HCT116 (cell line): ENCODE results near the gene RBFOX2. TPM values are rescaled to one million over a fixed set of nuclear protein-coding genes. Genes with fewer than 3 reads are reported as not detected.

Experiments
- ATAC-seq: fragments of 200-7000 bp; cut with Tn5 transposase; 2 replicates; pipeline ENCODE4 v1.9.1; 2020; ENCODE audit warnings: mild to moderate bottlenecking, moderate library complexity
- BruUV-seq: library from RNA; stranded (reverse); fragments of 400-500 nt; replicated peaks from 2 replicates; lab custom pipeline; 2021; lab: Mats Ljungman, UMichigan
- CTCF ChIA-PET: fragments of 300-600 bp; sonication (Branson Sonifier 250); formaldehyde crosslinking; loops from one replicate; lab custom pipeline; 2021; ENCODE audit warnings: antibody characterized with exemption; lab: Charles Lee
- POLR2A ChIA-PET: fragments of 300-600, 350-600 bp; sonication (Branson Sonifier 250); formaldehyde crosslinking; loops from one replicate; lab custom pipeline; 2021; ENCODE audit warnings: antibody characterized with exemption; lab: Charles Lee
- RAD21 ChIA-PET, 2 experiments: fragments of 300-600 bp; sonication (Branson Sonifier 250); formaldehyde crosslinking; loops; one replicate each; lab custom pipeline; 2023; ENCODE audit warnings: low total read pairs in 2 of 2; ENCODE audit not compliant: uncharacterized antibody in 2 of 2, unreplicated experiment in 2 of 2, low non-redundant PET in 1 of 2; lab: Charles Lee
- DNase-seq: peaks from one replicate; pipeline ENCODE4 v3.0.0-alpha.2; 2010; ENCODE audit warnings: low read depth, low spot score
- H2AFZ ChIP-seq: fragments of 200-600 bp; shearing (Covaris generic), sonication (generic); 2 replicates; pipeline ENCODE4 v1.6.1; 2017; ENCODE audit warnings: low read depth, mixed run types, mixed read lengths, antibody characterized with exemption, low read length; ENCODE audit not compliant: poor library complexity, severe bottlenecking
- H3K27ac ChIP-seq: 2 replicates; pipeline ENCODE4 v1.5.1; 2012; ENCODE audit warnings: low read depth, low read length
- H3K27me3 ChIP-seq: fragments of 200-600 bp; sonication (generic); 2 replicates; pipeline ENCODE4 v1.6.1; 2016; ENCODE audit warnings: mixed run types, low read length, mixed read lengths; ENCODE audit not compliant: insufficient read depth
- H3K36me3 ChIP-seq, 2 experiments: fragments of 200-500 bp in 1 of 2; fragments of 200-600 bp in 1 of 2; sonication (Bioruptor generic) in 1 of 2; sonication (generic) in 1 of 2; 2 replicates each; pipeline versions ENCODE4 v1.5.1 to v1.6.1; 2014 to 2016; ENCODE audit warnings: low read length in 2 of 2, inconsistent platforms in 1 of 2, mixed read lengths in 1 of 2, mixed run types in 1 of 2; ENCODE audit not compliant: insufficient read depth in 2 of 2, control insufficient read depth in 1 of 2
- H3K4me1 ChIP-seq, 2 experiments: fragments of 200-600 bp in 1 of 2; sonication (generic) in 1 of 2; 2 replicates each; pipeline versions ENCODE4 v1.5.1 to v1.6.1; 2012 to 2017; ENCODE audit warnings: low read length in 2 of 2, inconsistent platforms in 1 of 2, mild to moderate bottlenecking in 1 of 2, mixed read lengths in 1 of 2, mixed run types in 1 of 2, moderate library complexity in 1 of 2; ENCODE audit not compliant: insufficient read depth in 2 of 2, control insufficient read depth in 1 of 2
- H3K4me2 ChIP-seq: fragments of 200-600 bp; sonication (generic); 2 replicates; pipeline ENCODE4 v1.6.1; 2017; ENCODE audit warnings: mixed run types, low read length, mixed read lengths
- H3K4me3 ChIP-seq, 2 experiments: fragments of 200-600 bp in 1 of 2; sonication (generic) in 1 of 2; replicated peaks in 1 of 2; 2 replicates each; pipeline ENCODE4 v1.5.1; 2011 to 2016; ENCODE audit warnings: low read length in 2 of 2, control low read depth in 1 of 2, low read depth in 1 of 2, mild to moderate bottlenecking in 1 of 2, mixed read lengths in 1 of 2, mixed run types in 1 of 2
- H3K79me2 ChIP-seq: fragments of 200-600 bp; sonication (generic); 2 replicates; pipeline ENCODE4 v1.6.1; 2017; ENCODE audit warnings: mild to moderate bottlenecking, mixed run types, low read length, moderate library complexity, mixed read lengths; ENCODE audit not compliant: insufficient read depth
- H3K9ac ChIP-seq: fragments of 200-600 bp; sonication (generic); 2 replicates; pipeline ENCODE4 v1.6.1; 2016; ENCODE audit warnings: low read length, mixed read lengths
- H3K9me2 ChIP-seq: fragments of 200-600 bp; sonication (generic), shearing (Covaris generic); 2 replicates; pipeline ENCODE4 v1.6.1; 2017; ENCODE audit warnings: mixed run types, mild to moderate bottlenecking, moderate library complexity; ENCODE audit not compliant: insufficient read depth
- H3K9me3 ChIP-seq, 2 experiments: fragments of 200-500 bp in 1 of 2; fragments of 200-600 bp in 1 of 2; sonication (Bioruptor generic) in 1 of 2; sonication (generic) in 1 of 2; 2 replicates each; pipeline ENCODE4 v1.6.1; 2014 to 2017; ENCODE audit warnings: low read length in 2 of 2, mixed read lengths in 2 of 2, inconsistent platforms in 1 of 2, low read depth in 1 of 2, mild to moderate bottlenecking in 1 of 2, mixed run types in 1 of 2, moderate library complexity in 1 of 2; ENCODE audit not compliant: control insufficient read depth in 1 of 2, insufficient read depth in 1 of 2
- H4K20me1 ChIP-seq: fragments of 200-600 bp; sonication (generic), shearing (Covaris generic); 2 replicates; pipeline ENCODE4 v1.6.1; 2017; ENCODE audit warnings: mixed run types, mild to moderate bottlenecking, moderate library complexity; ENCODE audit not compliant: insufficient read depth
- ATF3 ChIP-seq: IDR thresholded peaks from 2 replicates; pipeline ENCODE4 v1.6.1; 2012
- CBX3 ChIP-seq: IDR thresholded peaks from 2 replicates; pipeline ENCODE4 v1.6.1; 2012; ENCODE audit warnings: low read depth
- CEBPB ChIP-seq: IDR thresholded peaks from 2 replicates; pipeline ENCODE4 v1.6.1; 2012; ENCODE audit warnings: low read depth
- EGR1 ChIP-seq: IDR thresholded peaks from 2 replicates; pipeline ENCODE4 v1.6.1; 2012; ENCODE audit warnings: low read depth
- ELF1 ChIP-seq: IDR thresholded peaks from 2 replicates; pipeline ENCODE4 v1.6.1; 2012; ENCODE audit warnings: low read depth, borderline replicate concordance
- EZH2 ChIP-seq: fragments of 200-600 bp; sonication (generic); IDR thresholded peaks from 2 replicates; pipeline ENCODE4 v1.6.1; 2017; ENCODE audit warnings: antibody characterized with exemption, mixed run types
- FOSL1 ChIP-seq: IDR thresholded peaks from 2 replicates; pipeline ENCODE4 v1.6.1; 2012; ENCODE audit warnings: low read depth
- MAX ChIP-seq: IDR thresholded peaks from 2 replicates; pipeline ENCODE4 v1.6.1; 2012
- POLR2A ChIP-seq: IDR thresholded peaks from 2 replicates; pipeline ENCODE4 v1.7.0; 2011; ENCODE audit warnings: borderline replicate concordance; ENCODE audit not compliant: insufficient read depth, insufficient read length; ENCODE audit errors: extremely low read depth
- POLR2AphosphoS5 ChIP-seq: IDR thresholded peaks from 2 replicates; pipeline ENCODE4 v1.6.1; 2011; ENCODE audit warnings: mild to moderate bottlenecking, low read depth, low read length, moderate library complexity
- RAD21 ChIP-seq: IDR thresholded peaks from 2 replicates; pipeline ENCODE4 v1.6.1; 2012; ENCODE audit warnings: low read depth, mild to moderate bottlenecking
- REST ChIP-seq: IDR thresholded peaks from 2 replicates; pipeline ENCODE4 v1.6.1; 2012; ENCODE audit warnings: low read depth
- SP1 ChIP-seq: IDR thresholded peaks from 2 replicates; pipeline ENCODE4 v1.6.1; 2012; ENCODE audit warnings: low read depth
- TCF7L2 ChIP-seq: IDR thresholded peaks from 2 replicates; pipeline ENCODE4 v1.7.0; 2011; ENCODE audit warnings: borderline replicate concordance, inconsistent platforms; ENCODE audit not compliant: insufficient read depth, insufficient read length; ENCODE audit errors: extremely low read depth
- YY1 ChIP-seq: IDR thresholded peaks from 2 replicates; pipeline ENCODE4 v1.6.1; 2011; ENCODE audit warnings: low read length, low read depth, moderate library complexity, mild to moderate bottlenecking; ENCODE audit not compliant: insufficient replicate concordance; ENCODE audit errors: extremely low read depth
- ZBTB33 ChIP-seq: IDR thresholded peaks from 2 replicates; pipeline ENCODE4 v1.6.1; 2011; ENCODE audit warnings: mild to moderate bottlenecking, low read length, moderate library complexity; ENCODE audit not compliant: insufficient replicate concordance; ENCODE audit errors: extremely low read depth
- ZFX ChIP-seq: fragments of 450-650 bp; IDR thresholded peaks from 2 replicates; pipeline ENCODE4 v1.6.1; 2017
- ZNF274 ChIP-seq: fragments of 200-500 bp; sonication (Bioruptor generic); IDR thresholded peaks from 2 replicates; pipeline ENCODE4 v1.6.1; 2014; ENCODE audit warnings: mild to moderate bottlenecking, low read depth, low read length, inconsistent platforms
- intact Hi-C: fragments of 100-400 bp; cut with micrococcal nuclease; formaldehyde crosslinking; loops from 2 replicates; pipeline ENCODE4 v1.10.0; 2022
- total RNA-seq: library from RNA; stranded (reverse); gene quantifications from one replicate; pipeline ENCODE4 v1.2.1, GENCODE V29; 2021; ENCODE audit not compliant: unreplicated experiment

RBFOX2 gene
- total RNA-seq, 1 experiment from 2014 or later, result 83.9 TPM

- Histone ChIP-seq H3K4me1 (peaks cover 0 to 11% of the 10 kb centered on the region in 2 experiments; a peak in 2 of 4 replicates), H3K4me3 (no peak overlapping the region), H3K9me2 (no peaks in the 10 kb centered on the region), H3K27me3 (no peaks in the 10 kb centered on the region), H3K27ac (no peak overlapping the region), H3K9ac (no peak overlapping the region), H3K9me3 (no peaks in the 10 kb centered on the region), H2AFZ (no peak overlapping the region), H4K20me1 (0 out of 2 replicates have a peak, but pooled peaks cover 3% of the 10 kb centered on the region), H3K36me3 (0 out of 4 replicates have a peak, but pooled peaks cover 0 to 3% of the 10 kb centered on the region in 2 experiments), H3K79me2 (no peaks in the 10 kb centered on the region), H3K4me2 (no peak overlapping the region)
- intact Hi-C loops, result no loop called here
- ChIA-PET CTCF (no interaction called here), POLR2A (no interaction called here), RAD21 (no interaction called here)
- no peak for TF ChIP-seq TCF7L2
- no peak for TF ChIP-seq POLR2AphosphoS5
- TF ChIP-seq YY1, result no peak
- no peak for TF ChIP-seq EGR1
- TF ChIP-seq SP1, result no peak
- TF ChIP-seq CBX3, result no peak
- no peak for TF ChIP-seq POLR2A
- no peak for TF ChIP-seq CEBPB
- TF ChIP-seq ELF1, result no peak
- TF ChIP-seq ZBTB33, result no peak
- no peak for TF ChIP-seq FOSL1
- no peak for TF ChIP-seq MAX
- no peak for TF ChIP-seq RAD21
- no peak for TF ChIP-seq EZH2
- TF ChIP-seq ZFX, result no peak
- TF ChIP-seq ZNF274, result no peak
- TF ChIP-seq ATF3, result no peak
- TF ChIP-seq REST, result no peak
- DNase-seq (no peak), ATAC-seq (no peak)
- BruUV-seq, result no TSS peak
Observed at GRCh38 chr22:35775339-35775738, 253.3 kb downstream of the RBFOX2 start.
